ENCODE data around the gene ZBTB22. TPM values are rescaled to one million over a fixed set of nuclear protein-coding genes. Genes with fewer than 3 reads are reported as not detected.

The ZBTB22 gene
- total and polyA plus RNA-seq, 2 donors (not counting 1 experiment from before 2014, with no cell fraction given), result 25.9 to 39.7 TPM

- Histone ChIP-seq H3K4me2 (replicated peaks; ENCODE audit: low read depth, low read length, poor library complexity, severe bottlenecking) (peak overlapping the region; percentile 90), H3K36me3 (replicated peaks in 1 of 2; ENCODE audit: control extremely low read depth in 1 of 2, control insufficient read depth in 1 of 2, extremely low read depth in 1 of 2, insufficient read depth in 2 of 2, low read length in 1 of 2) (peaks cover 24 to 62% of the 10 kb centered on the region in 2 experiments), H3K4me1 (ENCODE audit: control insufficient read depth in 2 of 2, insufficient read depth in 2 of 2, low read length in 2 of 2) (peaks cover 41 to 48% of the 10 kb centered on the region in 2 donors), H3K4me3 (ENCODE audit: control extremely low read depth in 1 of 5, extremely low read depth in 1 of 5, insufficient read depth in 1 of 5, low read depth in 2 of 5, low read length in 4 of 5) (peak overlapping the region; percentile 81 to 95 (median 86)), H2AFZ (ENCODE audit: insufficient read depth, low read depth, low read length, poor library complexity, severe bottlenecking) (peak overlapping the region; percentile 99), H3K79me2 (ENCODE audit: control insufficient read depth, insufficient read depth, low read length) (peaks cover 71% of the 10 kb centered on the region), H3K9ac (ENCODE audit: low read length) (peak overlapping the region; percentile 93), H3K27me3 (replicated peaks in 1 of 4; ENCODE audit: control extremely low read depth in 1 of 4, control insufficient read depth in 3 of 4, insufficient read depth in 4 of 4, low read length in 3 of 4) (no peaks in the 10 kb centered on the region), H3K9me3 (ENCODE audit: control extremely low read depth in 1 of 3, control insufficient read depth in 2 of 3, insufficient read depth in 1 of 3, low read length in 2 of 3) (no peaks in the 10 kb centered on the region), H3K27ac (ENCODE audit: low read length in 2 of 2) (peak overlapping the region; percentile 89 to 94), H4K20me1 (ENCODE audit: control insufficient read depth, insufficient read depth, low read length, poor library complexity, severe bottlenecking) (peaks cover 20% of the 10 kb centered on the region)
- ChIA-PET CTCF (interaction anchor here (0.7 to 1.8 kb wide), 15 partner anchors 10 to 321 kb away, joined by 3 to 15 read pairs (median 4); partner anchors contain the start of genes PFDN6, WDR46 and ZBTB22), POLR2A (interaction anchor here (0.6 to 2.2 kb wide), 22 partner anchors 11 to 299 kb away, joined by 3 to 36 read pairs (median 6); partner anchors contain the start of genes PFDN6, RGL2, RING1 and TAPBP)
- H3K27ac Mint-ChIP-seq, result peak overlapping the region; percentile 99
- H3K9me3 Mint-ChIP-seq (ENCODE audit: insufficient read depth), result no peaks in the 10 kb centered on the region
- DNase-seq (no peak), ATAC-seq (ENCODE audit: low read depth) (no peak)
- H3K4me3 Mint-ChIP-seq, result peak overlapping the region; percentile 94
- WGBS (ENCODE audit: insufficient coverage), result 0% methylated on average over 3 of the region's 7 CpGs
- intact Hi-C loops (cut with micrococcal nuclease), result loop anchor here (1.0 to 5.0 kb wide), 6 partner anchors 22 to 311 kb away; partner anchors contain the start of genes BAK1, CUTA, RXRB and SLC39A7
- TF ChIP-seq EZH2 (IDR thresholded peaks at IDR 0.05; ENCODE audit: borderline replicate concordance, insufficient read depth, low read depth, low read length, poor library complexity, severe bottlenecking), result no peak
- TF ChIP-seq, protein P1, sequence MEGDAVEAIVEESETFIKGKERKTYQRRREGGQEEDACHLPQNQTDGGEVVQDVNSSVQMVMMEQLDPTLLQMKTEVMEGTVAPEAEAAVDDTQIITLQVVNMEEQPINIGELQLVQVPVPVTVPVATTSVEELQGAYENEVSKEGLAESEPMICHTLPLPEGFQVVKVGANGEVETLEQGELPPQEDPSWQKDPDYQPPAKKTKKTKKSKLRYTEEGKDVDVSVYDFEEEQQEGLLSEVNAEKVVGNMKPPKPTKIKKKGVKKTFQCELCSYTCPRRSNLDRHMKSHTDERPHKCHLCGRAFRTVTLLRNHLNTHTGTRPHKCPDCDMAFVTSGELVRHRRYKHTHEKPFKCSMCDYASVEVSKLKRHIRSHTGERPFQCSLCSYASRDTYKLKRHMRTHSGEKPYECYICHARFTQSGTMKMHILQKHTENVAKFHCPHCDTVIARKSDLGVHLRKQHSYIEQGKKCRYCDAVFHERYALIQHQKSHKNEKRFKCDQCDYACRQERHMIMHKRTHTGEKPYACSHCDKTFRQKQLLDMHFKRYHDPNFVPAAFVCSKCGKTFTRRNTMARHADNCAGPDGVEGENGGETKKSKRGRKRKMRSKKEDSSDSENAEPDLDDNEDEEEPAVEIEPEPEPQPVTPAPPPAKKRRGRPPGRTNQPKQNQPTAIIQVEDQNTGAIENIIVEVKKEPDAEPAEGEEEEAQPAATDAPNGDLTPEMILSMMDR (IDR thresholded peaks at IDR 0.05), result no peak
- H3K27me3 Mint-ChIP-seq, result no peaks in the 10 kb centered on the region
- H3K4me1 Mint-ChIP-seq, result peaks cover 57% of the 10 kb centered on the region
Observed at GRCh38 chr6:33271117-33271467, 46.5 kb downstream of the ZBTB22 start.

Other genes with a start within 250 kb of the ZBTB22 start
- 665 and 702 TPM in 2 replicates for gene HLA-DPA1, start 244.1 kb downstream of the ZBTB22 start, total RNA-seq
- 559 and 2,256 TPM in 2 replicates for gene HLA-DPA1, start 244.1 kb downstream of the ZBTB22 start, polyA plus RNA-seq
- 1,068 and 1,104 TPM in 2 replicates for gene HLA-DPB1, start 241.8 kb downstream of the ZBTB22 start, total RNA-seq
- gene HLA-DPB1, start 241.8 kb downstream of the ZBTB22 start, polyA plus RNA-seq, result 921 and 1,578 TPM in 2 replicates
- gene COL11A2, start 125.3 kb downstream of the ZBTB22 start, total RNA-seq, result 0.39 and 0.66 TPM in 2 replicates
- 0.82 and 0.88 TPM in 2 replicates for gene COL11A2, start 125.3 kb downstream of the ZBTB22 start, polyA plus RNA-seq
- gene RXRB, start 117.1 kb downstream of the ZBTB22 start, total RNA-seq, result 94.1 and 99.9 TPM in 2 replicates
- gene RXRB, start 117.1 kb downstream of the ZBTB22 start, polyA plus RNA-seq, result 82.3 and 88.3 TPM in 2 replicates
- 26.1 and 29.6 TPM in 2 replicates for gene SLC39A7, start 116.9 kb downstream of the ZBTB22 start, total RNA-seq
- gene SLC39A7, start 116.9 kb downstream of the ZBTB22 start, polyA plus RNA-seq, result 18.7 and 22.2 TPM in 2 replicates
- 10.8 and 12.9 TPM in 2 replicates for gene HSD17B8, start 113.1 kb downstream of the ZBTB22 start, total RNA-seq
- 12.8 and 25.5 TPM in 2 replicates for gene HSD17B8, start 113.1 kb downstream of the ZBTB22 start, polyA plus RNA-seq
- gene RING1, start 109.2 kb downstream of the ZBTB22 start, total RNA-seq, result 43.4 and 44.2 TPM in 2 replicates
- 34.9 and 37.1 TPM in 2 replicates for gene RING1, start 109.2 kb downstream of the ZBTB22 start, polyA plus RNA-seq
- gene VPS52, start 45.9 kb downstream of the ZBTB22 start, total RNA-seq, result 100 and 108 TPM in 2 replicates
- gene VPS52, start 45.9 kb downstream of the ZBTB22 start, polyA plus RNA-seq, result 144 and 184 TPM in 2 replicates
- gene RPS18, start 45.7 kb downstream of the ZBTB22 start, total RNA-seq, result 3,593 and 3,830 TPM in 2 replicates
- gene RPS18, start 45.7 kb downstream of the ZBTB22 start, polyA plus RNA-seq, result 5,829 and 6,485 TPM in 2 replicates
- 44.1 and 46.0 TPM in 2 replicates for gene B3GALT4, start 40.6 kb downstream of the ZBTB22 start, total RNA-seq
- 4.6 and 10.2 TPM in 2 replicates for gene B3GALT4, start 40.6 kb downstream of the ZBTB22 start, polyA plus RNA-seq
- gene WDR46, start 28.5 kb downstream of the ZBTB22 start, total RNA-seq, result 66.4 and 77.2 TPM in 2 replicates
- 43.6 and 60.1 TPM in 2 replicates for gene WDR46, start 28.5 kb downstream of the ZBTB22 start, polyA plus RNA-seq
- gene PFDN6, start 28.1 kb downstream of the ZBTB22 start, total RNA-seq, result 44.7 and 51.1 TPM in 2 replicates
- 33.2 and 34.2 TPM in 2 replicates for gene PFDN6, start 28.1 kb downstream of the ZBTB22 start, polyA plus RNA-seq
- 94.7 and 98.5 TPM in 2 replicates for gene RGL2, start 18.8 kb downstream of the ZBTB22 start, total RNA-seq
- gene RGL2, start 18.8 kb downstream of the ZBTB22 start, polyA plus RNA-seq, result 133 and 161 TPM in 2 replicates
- 288 and 302 TPM in 2 replicates for gene TAPBP, start 3.7 kb downstream of the ZBTB22 start, total RNA-seq
- 279 and 310 TPM in 2 replicates for gene TAPBP, start 3.7 kb downstream of the ZBTB22 start, polyA plus RNA-seq
- 64.7 and 72.2 TPM in 2 replicates for gene DAXX, start 5.2 kb upstream of the ZBTB22 start, total RNA-seq
- gene DAXX, start 5.2 kb upstream of the ZBTB22 start, polyA plus RNA-seq, result 44.8 and 54.3 TPM in 2 replicates
- 0.70 and 0.79 TPM in 2 replicates for gene KIFC1, start 74.1 kb upstream of the ZBTB22 start, total RNA-seq
- 1.0 and 2.6 TPM in 2 replicates for gene KIFC1, start 74.1 kb upstream of the ZBTB22 start, polyA plus RNA-seq
- 179 and 198 TPM in 2 replicates for gene PHF1, start 93.3 kb upstream of the ZBTB22 start, total RNA-seq
- 365 and 548 TPM in 2 replicates for gene PHF1, start 93.3 kb upstream of the ZBTB22 start, polyA plus RNA-seq
- 134 and 137 TPM in 2 replicates for gene CUTA, start 100.4 kb upstream of the ZBTB22 start, total RNA-seq
- 181 and 226 TPM in 2 replicates for gene CUTA, start 100.4 kb upstream of the ZBTB22 start, polyA plus RNA-seq
- 31.4 and 43.0 TPM in 2 replicates for gene SYNGAP1, start 102.3 kb upstream of the ZBTB22 start, total RNA-seq
- gene SYNGAP1, start 102.3 kb upstream of the ZBTB22 start, polyA plus RNA-seq, result 18.6 and 18.7 TPM in 2 replicates
- gene ZBTB9, start 136.8 kb upstream of the ZBTB22 start, total RNA-seq, result 10.4 and 11.8 TPM in 2 replicates
- gene ZBTB9, start 136.8 kb upstream of the ZBTB22 start, polyA plus RNA-seq, result 2.8 and 2.9 TPM in 2 replicates